Upper lobe of right lung (tissue), 1 donor: ENCODE measurements around the gene ZNF132. TPM values are rescaled to one million over a fixed set of nuclear protein-coding genes. Genes with fewer than 3 reads are reported as not detected.
A peak's percentile ranks its signal among the peaks of the same experiment; 100 is the strongest.
"Not testable (repeated sequence)": the region's sequence is repeated elsewhere in the genome, so short reads cannot be mapped to it uniquely, and the experiment has no call there.

Experiments
- ATAC-seq: fragments of 200-7000 bp; cut with Tn5 transposase; one replicate; pipeline ENCODE4 v1.9.1; 2020; ENCODE audit warnings: mild to moderate bottlenecking, moderate library complexity
- DNase-seq: peaks from one replicate; pipeline ENCODE4 v3.0.0-alpha.2; 2020
- H3K27ac ChIP-seq: fragments of 200-600 bp; one replicate; pipeline ENCODE4 v1.8.0; 2022
- H3K27me3 ChIP-seq: fragments of 200-600 bp; one replicate; pipeline ENCODE4 v1.8.0; 2022; ENCODE audit warnings: mild to moderate bottlenecking
- H3K36me3 ChIP-seq: fragments of 200-600 bp; one replicate; pipeline ENCODE4 v1.8.0; 2022
- H3K4me1 ChIP-seq: fragments of 200-600 bp; one replicate; pipeline ENCODE4 v1.8.0; 2022
- H3K4me3 ChIP-seq: fragments of 200-600 bp; one replicate; pipeline ENCODE4 v1.8.0; 2022; ENCODE audit warnings: mild to moderate bottlenecking
- H3K9me3 ChIP-seq: fragments of 200-600 bp; one replicate; pipeline ENCODE4 v1.8.0; 2022
- CTCF ChIP-seq: fragments of 200-600 bp; IDR thresholded peaks from one replicate; pipeline ENCODE4 v1.8.0; 2022; ENCODE audit warnings: antibody characterized with exemption
- intact Hi-C: fragments of 100-400 bp; cut with DNase I; formaldehyde crosslinking; loops from one replicate; pipeline ENCODE4 v1.11.0; 2022
- long read RNA-seq: library from polyadenylated mRNA; unstranded; transcript quantifications from one replicate; pipeline ENCODE4 v2.0.0, GENCODE V29; 2021
- total RNA-seq: library from RNA; stranded (reverse); fragmentation: NEBNext Ultra II Directional; extraction: Animal tissue kit (Norgen Biotek cat#: 25700); gene quantifications from one replicate; pipeline ENCODE4 v1.2.1, GENCODE V29; 2021
- donor health status: DM: no; HTN: yes; CAD: no; lungs with severe emphysema.

ZNF132 gene
- 5.1 TPM for total RNA-seq
- long read RNA-seq, transcript ZNF132-201 (3 exons, 3,031 nt) = major isoform, 5 of 6 reads
- long read RNA-seq, partial matches to known transcripts = 0 of 6 reads
- long read RNA-seq, other reads (novel, unspliced or antisense) = 0 of 6 reads

GRCh38 chr19:58439576-58440554, at the start of gene ZNF132:
Gene ZNF132, minus strand, starts transcription at chr19:58440153. Its CDS starts 332 bp downstream, at chr19:58439821.
- H3K4me3 ChIP-seq = peak within 1 kb of the TSS; percentile 79
- H3K27ac ChIP-seq = peak within 1 kb of the TSS; percentile 69
- peaks cover 15% of the 10 kb centered on the region for H3K4me1 ChIP-seq
- H3K27me3 ChIP-seq = no peaks in the 10 kb centered on the region
- peaks cover 30% of the 10 kb centered on the region for H3K9me3 ChIP-seq
- intact Hi-C loops = no loop called here
- TF ChIP-seq CTCF = no peak
- H3K36me3 ChIP-seq = peaks cover 22% of the 10 kb centered on the region
- ATAC-seq = peak; percentile 98
- DNase-seq = peak; percentile 97

DNA sequence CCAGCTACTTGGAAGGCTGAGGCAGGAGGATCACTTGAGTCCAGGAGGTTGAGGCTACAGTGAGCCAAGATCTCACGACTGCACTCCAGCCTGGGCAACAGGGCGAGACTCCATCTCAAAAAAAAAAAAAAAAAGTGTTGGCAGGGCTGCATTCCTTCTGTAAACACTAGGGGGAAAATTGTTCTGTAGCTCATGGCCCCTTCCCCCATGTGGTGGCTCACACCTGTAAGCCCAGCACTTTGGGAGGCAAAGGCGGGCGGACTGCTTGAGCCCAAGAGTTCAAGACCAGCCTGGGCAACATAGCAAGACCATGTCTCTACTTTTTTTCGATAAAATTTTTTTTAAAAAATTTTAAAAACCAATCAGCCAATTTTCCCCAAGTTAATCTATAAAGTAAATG, 44.4 kb upstream of the ZNF132 start:
- ATAC-seq, H3K27ac ChIP-seq, H3K9me3 ChIP-seq, DNase-seq, H3K4me3 ChIP-seq, H3K4me1 ChIP-seq, intact Hi-C loops, H3K27me3 ChIP-seq: not testable (repeated sequence)
- peaks cover 10% of the 10 kb centered on the region for H3K36me3 ChIP-seq

DNA sequence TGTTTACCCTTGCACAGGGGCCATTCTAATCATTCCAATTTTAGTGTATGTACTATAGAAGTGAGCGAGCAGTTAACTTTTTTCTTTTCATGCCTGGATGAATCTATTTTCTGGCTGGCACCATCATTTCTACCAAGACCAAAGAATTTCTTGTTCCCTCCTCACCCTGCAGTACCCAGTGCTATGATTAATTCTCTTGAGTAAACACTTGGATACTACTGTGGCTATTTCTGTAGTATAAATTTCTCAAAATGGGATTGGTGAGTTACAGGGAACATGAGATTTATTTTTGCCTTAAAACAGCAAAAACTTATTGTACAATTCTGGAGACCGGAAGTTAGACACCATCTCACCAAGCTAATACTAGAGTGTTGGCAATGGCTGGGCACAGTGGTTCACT, 43.8 kb upstream of the ZNF132 start:
- DNase-seq = no peak
- no peaks in the 10 kb centered on the region for H3K4me1 ChIP-seq
- H3K4me3 ChIP-seq = no peak overlapping the region
- H3K36me3 ChIP-seq = peaks cover 13% of the 10 kb centered on the region
- H3K27me3 ChIP-seq = no peaks in the 10 kb centered on the region
- intact Hi-C loops = no loop called here
- no peak for TF ChIP-seq CTCF
- no peak for ATAC-seq
- no peak overlapping the region for H3K27ac ChIP-seq
- no peaks in the 10 kb centered on the region for H3K9me3 ChIP-seq

DNA sequence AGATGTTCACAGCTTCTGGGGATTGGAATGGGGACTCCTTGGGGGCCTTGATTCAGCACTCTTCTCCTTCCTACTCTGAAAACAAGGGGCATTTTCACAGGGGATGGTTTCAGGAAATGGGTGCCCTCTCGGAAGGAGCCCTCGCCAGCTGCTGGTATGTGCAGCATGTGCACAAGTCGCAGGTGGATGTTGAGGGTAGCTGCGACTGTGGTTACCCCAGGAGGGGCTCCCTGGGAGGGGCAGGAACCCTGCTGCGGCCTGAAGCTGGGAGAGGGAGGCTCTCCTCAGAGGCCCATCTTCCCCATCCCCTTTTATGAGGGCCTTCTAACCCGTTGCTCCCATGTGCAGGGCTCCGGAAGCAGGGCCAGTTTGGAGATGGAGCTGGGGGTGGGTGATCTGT, 42.4 kb upstream of the ZNF132 start:
- H3K27ac ChIP-seq = no peak overlapping the region
- no peaks in the 10 kb centered on the region for H3K27me3 ChIP-seq
- no peak overlapping the region for H3K4me3 ChIP-seq
- DNase-seq (no peak), ATAC-seq (no peak)
- intact Hi-C loops = no loop called here
- H3K36me3 ChIP-seq = peaks cover 14% of the 10 kb centered on the region
- no peaks in the 10 kb centered on the region for H3K9me3 ChIP-seq
- TF ChIP-seq CTCF = no peak
- H3K4me1 ChIP-seq = no peaks in the 10 kb centered on the region

DNA sequence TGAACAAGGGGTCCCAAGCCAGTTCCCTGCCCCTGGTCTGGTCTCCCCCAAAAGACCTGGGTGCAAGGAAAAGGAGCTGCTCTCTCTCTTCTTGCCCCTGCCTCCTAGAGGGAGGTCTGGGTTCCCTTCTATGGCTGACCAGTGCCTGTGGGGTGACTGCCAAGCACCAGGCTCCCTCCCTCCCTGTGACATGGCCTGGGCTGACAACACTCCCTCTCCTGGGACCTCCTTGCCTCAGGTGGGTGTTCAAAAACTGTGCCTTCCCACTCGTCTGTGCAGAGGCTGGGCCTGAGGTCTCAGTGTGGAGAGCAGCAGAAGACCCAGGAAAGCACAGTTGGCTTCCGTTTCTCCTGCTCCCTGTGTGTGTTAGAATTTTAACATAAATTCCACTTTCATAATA, 40.9 kb upstream of the ZNF132 start:
- no peak for TF ChIP-seq CTCF
- no peak for DNase-seq
- Histone ChIP-seq H3K27me3 (no peaks in the 10 kb centered on the region), H3K4me3 (no peak overlapping the region), H3K4me1 (peaks cover 7% of the 10 kb centered on the region), H3K36me3 (peaks cover 14% of the 10 kb centered on the region), H3K27ac (no peak overlapping the region), H3K9me3 (no peaks in the 10 kb centered on the region)
- ATAC-seq = no peak
- intact Hi-C loops = no loop called here

- no peaks in the 10 kb centered on the region for H3K27me3 ChIP-seq
- TF ChIP-seq CTCF = no peak
- H3K36me3 ChIP-seq = peaks cover 14% of the 10 kb centered on the region
- no peaks in the 10 kb centered on the region for H3K9me3 ChIP-seq
- no peak overlapping the region for H3K4me3 ChIP-seq
- peaks cover 7% of the 10 kb centered on the region for H3K4me1 ChIP-seq
- ATAC-seq = no peak
- intact Hi-C loops = no loop called here
- no peak for DNase-seq
- H3K27ac ChIP-seq = no peak overlapping the region
These were observed 40.5 kb upstream of the ZNF132 start for GRCh38 chr19:58480481-58480830.
